Mesendoderm (in vitro differentiated cells): ENCODE results near the gene GLI3.
A peak's percentile ranks its signal among the peaks of the same experiment; 100 is the strongest.

Experiments used
- DNase-seq: peaks from one replicate; pipeline ENCODE4 v3.0.0; 2013
- H2AK5ac ChIP-seq: 2 replicates; pipeline ENCODE4 v1.6.1; 2013; ENCODE audit warnings: low read length, inconsistent platforms
- H2BK120ac ChIP-seq: 2 replicates; pipeline ENCODE4 v1.6.1; 2013; ENCODE audit warnings: low read depth, mild to moderate bottlenecking, low read length, moderate library complexity, mixed read lengths
- H2BK15ac ChIP-seq: replicated peaks from 2 replicates; pipeline ENCODE4 v1.6.1; 2013; ENCODE audit warnings: low read depth, mild to moderate bottlenecking, moderate library complexity
- H2BK5ac ChIP-seq: 2 replicates; pipeline ENCODE4 v1.6.1; 2013; ENCODE audit warnings: low read length, inconsistent platforms
- H3K18ac ChIP-seq: 2 replicates; pipeline ENCODE4 v1.6.1; 2013; ENCODE audit warnings: mild to moderate bottlenecking, low read length, mixed read lengths
- H3K23ac ChIP-seq: one replicate; pipeline ENCODE4 v1.6.1; 2013; ENCODE audit warnings: low read length
- H3K27ac ChIP-seq: 2 replicates; pipeline ENCODE4 v1.5.1; 2013; ENCODE audit warnings: low read depth, mild to moderate bottlenecking, inconsistent platforms, low read length, moderate library complexity
- H3K27me3 ChIP-seq: 2 replicates; pipeline ENCODE4 v1.6.1; 2013; ENCODE audit warnings: low read length, control low read depth, mild to moderate bottlenecking, inconsistent platforms; ENCODE audit not compliant: insufficient read depth, poor library complexity
- H3K36me3 ChIP-seq: 2 replicates; pipeline ENCODE4 v1.6.1; 2013; ENCODE audit warnings: low read length, inconsistent platforms; ENCODE audit not compliant: control insufficient read depth, insufficient read depth
- H3K4ac ChIP-seq: one replicate; pipeline ENCODE4 v1.6.1; 2013; ENCODE audit warnings: low read depth, mild to moderate bottlenecking, low read length, moderate library complexity
- H3K4me1 ChIP-seq: 2 replicates; pipeline ENCODE4 v1.6.1; 2013; ENCODE audit warnings: low read depth, low read length, inconsistent platforms; ENCODE audit not compliant: control insufficient read depth
- H3K4me2 ChIP-seq: 2 replicates; pipeline ENCODE4 v1.6.1; 2013; ENCODE audit warnings: low read length
- H3K4me3 ChIP-seq: 2 replicates; pipeline ENCODE4 v1.5.1; 2013; ENCODE audit warnings: mild to moderate bottlenecking, low read length
- H3K56ac ChIP-seq: one replicate; pipeline ENCODE4 v1.6.1; 2013; ENCODE audit warnings: low read length
- H3K79me1 ChIP-seq: 2 replicates; pipeline ENCODE4 v1.6.1; 2013; ENCODE audit warnings: low read length, inconsistent platforms
- H3K79me2 ChIP-seq: 2 replicates; pipeline ENCODE4 v1.6.1; 2013; ENCODE audit warnings: mild to moderate bottlenecking, low read length; ENCODE audit not compliant: control insufficient read depth, insufficient read depth
- H3K9ac ChIP-seq: 2 replicates; pipeline ENCODE4 v1.6.1; 2013; ENCODE audit warnings: low read length, inconsistent platforms
- H4K5ac ChIP-seq: one replicate; pipeline ENCODE4 v1.6.1; 2013; ENCODE audit warnings: low read length
- H4K8ac ChIP-seq: one replicate; pipeline ENCODE4 v1.6.1; 2013; ENCODE audit warnings: low read depth, mild to moderate bottlenecking, control low read depth, low read length, moderate library complexity
- WGBS: extraction: QIAGEN DNeasy Blood & Tissue Kit; methylation state at CpG from one replicate; pipeline ENCODE4 v1.1.7; 2013; ENCODE audit warnings: low lambda C conversion rate, missing lambda C conversion rate; ENCODE audit not compliant: insufficient coverage; ENCODE audit errors: extremely low coverage; 5-methylcytosine and 5-hydroxymethylcytosine counted together

The GLI3 gene

GRCh38 chr7:42071372-42072261, 165.4 kb downstream of the GLI3 start:
- H4K8ac ChIP-seq, result no peak overlapping the region
- H3K4ac ChIP-seq, result no peak overlapping the region
- H3K27me3 ChIP-seq, result no peaks in the 10 kb centered on the region
- no peaks in the 10 kb centered on the region for H3K79me1 ChIP-seq
- no peaks in the 10 kb centered on the region for H3K79me2 ChIP-seq
- H2AK5ac ChIP-seq, result no peak overlapping the region
- no peak overlapping the region for H4K5ac ChIP-seq
- H2BK15ac ChIP-seq, result no peak overlapping the region
- H3K4me3 ChIP-seq, result no peak overlapping the region
- no peak overlapping the region for H3K4me2 ChIP-seq
- no CpG with 5 or more reads among the region's 8 CpGs for WGBS
- peak; percentile 27 for DNase-seq
- H3K36me3 ChIP-seq, result no peaks in the 10 kb centered on the region
- no peak overlapping the region for H3K18ac ChIP-seq
- H3K9ac ChIP-seq, result no peak overlapping the region
- no peaks in the 10 kb centered on the region for H3K4me1 ChIP-seq
- H2BK5ac ChIP-seq, result no peak overlapping the region
- H3K27ac ChIP-seq, result no peak overlapping the region
- H3K56ac ChIP-seq, result no peak overlapping the region
- H3K23ac ChIP-seq, result no peak overlapping the region
- no peak overlapping the region for H2BK120ac ChIP-seq

DNA sequence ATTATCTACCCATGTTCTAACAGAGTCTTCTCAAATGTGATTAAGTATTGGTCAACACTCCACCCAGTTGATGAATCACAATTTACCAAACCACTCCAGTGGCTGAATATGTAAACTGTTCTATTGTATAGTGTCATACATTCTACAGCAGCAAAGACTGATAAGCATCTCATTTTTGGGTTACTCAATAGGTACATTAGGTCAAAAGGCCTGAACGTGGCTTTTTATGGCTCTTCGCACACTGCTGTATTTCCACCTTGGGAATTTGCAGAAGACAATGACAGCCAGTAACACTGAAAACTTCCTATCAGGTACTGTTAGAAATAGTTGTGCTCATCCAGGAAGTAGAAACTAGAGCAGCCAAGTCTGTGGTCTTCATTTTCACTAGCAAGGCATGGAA, 166.9 kb downstream of the GLI3 start:
- H2BK15ac ChIP-seq, result no peak overlapping the region
- H3K23ac ChIP-seq, result no peak overlapping the region
- no peak overlapping the region for H2BK120ac ChIP-seq
- H3K79me1 ChIP-seq, result no peaks in the 10 kb centered on the region
- H4K5ac ChIP-seq, result no peak overlapping the region
- no peaks in the 10 kb centered on the region for H3K36me3 ChIP-seq
- H4K8ac ChIP-seq, result no peak overlapping the region
- H3K4me3 ChIP-seq, result no peak overlapping the region
- H3K79me2 ChIP-seq, result no peaks in the 10 kb centered on the region
- no peak overlapping the region for H3K9ac ChIP-seq
- H3K4me2 ChIP-seq, result no peak overlapping the region
- H3K4ac ChIP-seq, result no peak overlapping the region
- H3K56ac ChIP-seq, result no peak overlapping the region
- DNase-seq, result no peak
- no peak overlapping the region for H2AK5ac ChIP-seq
- no peak overlapping the region for H3K27ac ChIP-seq
- H3K4me1 ChIP-seq, result no peaks in the 10 kb centered on the region
- no peak overlapping the region for H2BK5ac ChIP-seq
- no CpG with 5 or more reads among the region's 2 CpGs for WGBS
- H3K18ac ChIP-seq, result no peak overlapping the region
- H3K27me3 ChIP-seq, result no peaks in the 10 kb centered on the region

DNA sequence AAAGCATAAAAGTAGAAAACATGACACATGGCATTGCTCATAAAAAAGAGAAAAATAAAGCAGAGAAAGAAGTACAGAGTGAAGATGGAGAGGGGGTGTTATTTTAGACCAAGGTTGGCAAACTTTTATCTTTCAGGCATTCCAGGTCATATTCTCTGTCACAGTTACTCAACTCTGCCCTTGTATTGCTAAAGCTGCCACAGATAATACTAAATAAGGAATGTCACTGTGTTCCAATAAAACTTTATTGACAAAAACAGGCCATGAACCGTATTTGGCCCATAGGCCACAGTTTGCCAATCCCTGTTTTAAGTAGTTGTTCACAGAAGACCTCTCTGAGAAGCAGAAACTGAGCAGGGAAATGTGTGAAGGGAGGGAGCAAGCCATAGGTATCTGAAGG, 167.4 kb downstream of the GLI3 start:
- H3K27ac ChIP-seq, result no peak overlapping the region
- H4K5ac ChIP-seq, result no peak overlapping the region
- no peaks in the 10 kb centered on the region for H3K36me3 ChIP-seq
- no peak overlapping the region for H3K4ac ChIP-seq
- H3K23ac ChIP-seq, result no peak overlapping the region
- H2BK5ac ChIP-seq, result no peak overlapping the region
- no CpG with 5 or more reads among the region's 1 CpG for WGBS
- H3K27me3 ChIP-seq, result no peaks in the 10 kb centered on the region
- no peak overlapping the region for H3K4me3 ChIP-seq
- H3K18ac ChIP-seq, result no peak overlapping the region
- H4K8ac ChIP-seq, result no peak overlapping the region
- H3K79me1 ChIP-seq, result no peaks in the 10 kb centered on the region
- H2BK15ac ChIP-seq, result no peak overlapping the region
- H3K9ac ChIP-seq, result no peak overlapping the region
- H3K4me1 ChIP-seq, result no peaks in the 10 kb centered on the region
- H2BK120ac ChIP-seq, result no peak overlapping the region
- no peak overlapping the region for H3K56ac ChIP-seq
- H3K79me2 ChIP-seq, result no peaks in the 10 kb centered on the region
- no peak overlapping the region for H2AK5ac ChIP-seq
- no peak for DNase-seq
- H3K4me2 ChIP-seq, result no peak overlapping the region

- no peak overlapping the region for H4K8ac ChIP-seq
- H2AK5ac ChIP-seq, result no peak overlapping the region
- H3K4me2 ChIP-seq, result no peak overlapping the region
- no peaks in the 10 kb centered on the region for H3K4me1 ChIP-seq
- H3K18ac ChIP-seq, result no peak overlapping the region
- H3K9ac ChIP-seq, result no peak overlapping the region
- no peak overlapping the region for H2BK15ac ChIP-seq
- no peaks in the 10 kb centered on the region for H3K79me2 ChIP-seq
- H2BK120ac ChIP-seq, result no peak overlapping the region
- no peaks in the 10 kb centered on the region for H3K27me3 ChIP-seq
- H3K56ac ChIP-seq, result no peak overlapping the region
- H3K4me3 ChIP-seq, result no peak overlapping the region
- no peaks in the 10 kb centered on the region for H3K79me1 ChIP-seq
- no peak overlapping the region for H3K27ac ChIP-seq
- no peaks in the 10 kb centered on the region for H3K36me3 ChIP-seq
- H3K23ac ChIP-seq, result no peak overlapping the region
- no peak overlapping the region for H4K5ac ChIP-seq
- peak; percentile 21 for DNase-seq
- no peak overlapping the region for H3K4ac ChIP-seq
- H2BK5ac ChIP-seq, result no peak overlapping the region
- WGBS, result no CpG with 5 or more reads among the region's 11 CpGs
Measured at GRCh38 chr7:42068554-42069280, 168.3 kb downstream of the GLI3 start.

DNA sequence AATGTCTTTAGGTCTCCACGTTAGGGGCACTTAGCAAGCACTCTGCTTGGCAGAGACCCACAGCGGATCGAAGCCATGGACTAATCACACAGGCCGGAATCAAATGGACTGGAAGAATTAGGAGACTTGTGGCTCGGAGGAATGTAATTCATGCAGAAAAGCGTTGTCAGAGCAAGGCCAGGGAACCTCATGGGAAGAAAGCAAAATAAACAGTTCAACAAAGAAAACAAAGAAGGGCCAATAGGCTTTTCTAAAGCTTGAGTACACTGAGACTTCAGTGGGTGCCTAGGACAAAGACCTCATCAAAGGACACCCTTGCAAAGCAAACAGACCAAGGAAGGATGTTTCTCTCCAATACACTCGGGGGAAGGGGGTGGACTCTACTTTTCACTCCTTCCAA, 171.1 kb downstream of the GLI3 start:
- Histone ChIP-seq H3K4ac (no peak overlapping the region), H3K27ac (no peak overlapping the region), H3K4me1 (no peaks in the 10 kb centered on the region), H4K5ac (no peak overlapping the region), H3K4me2 (no peak overlapping the region), H3K9ac (no peak overlapping the region), H3K79me2 (no peaks in the 10 kb centered on the region), H2AK5ac (no peak overlapping the region), H2BK15ac (no peak overlapping the region), H3K36me3 (no peaks in the 10 kb centered on the region), H3K56ac (no peak overlapping the region), H3K23ac (no peak overlapping the region), H3K79me1 (no peaks in the 10 kb centered on the region), H3K18ac (no peak overlapping the region), H4K8ac (no peak overlapping the region), H3K27me3 (no peaks in the 10 kb centered on the region), H3K4me3 (no peak overlapping the region), H2BK120ac (no peak overlapping the region), H2BK5ac (no peak overlapping the region)
- WGBS, result no CpG with 5 or more reads among the region's 7 CpGs
- DNase-seq, result no peak
